Fibroblast of peridontal ligament (primary cell): ENCODE data around the gene OGFOD2.
"Not testable (repeated sequence)": the region's sequence is repeated elsewhere in the genome, so short reads cannot be mapped to it uniquely, and the experiment has no call there.

Experiments used
- DNase-seq: peaks from one replicate; pipeline ENCODE4 v3.0.0-alpha.2; 2010; ENCODE audit errors: extremely low read depth

OGFOD2 gene

DNA sequence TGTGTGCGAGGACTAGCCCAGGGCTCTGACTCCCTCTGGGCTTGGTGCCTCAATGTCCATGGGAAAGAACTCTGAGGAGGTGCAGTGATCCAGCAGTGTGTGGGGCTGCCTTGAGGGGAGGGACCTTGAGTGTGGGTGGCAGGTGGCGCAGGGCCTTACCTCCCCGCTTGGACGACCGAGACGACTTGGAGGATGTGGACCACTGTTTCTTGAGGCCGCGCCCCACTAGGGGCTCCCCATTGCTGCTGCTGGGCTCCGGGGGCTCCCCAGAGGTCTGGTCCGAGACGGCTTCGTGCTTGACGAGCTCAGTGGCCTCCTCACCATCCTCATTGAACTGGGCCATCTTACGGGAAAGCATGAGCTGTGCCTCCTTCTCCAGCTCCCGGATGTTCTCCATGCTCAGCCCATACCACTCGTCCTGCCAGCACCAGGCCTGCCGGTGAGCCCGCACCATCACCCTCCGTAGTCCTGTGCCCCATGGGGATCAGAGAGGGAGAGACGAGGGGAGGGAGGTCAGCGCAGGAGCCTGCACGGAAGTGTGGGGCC, 30.1 kb downstream of the OGFOD2 start:
- no peak for DNase-seq

GRCh38 chr12:123006977-123007376, 31.9 kb downstream of the OGFOD2 start:
- no peak for DNase-seq

- no peak for DNase-seq
These were observed 35.1 kb downstream of the OGFOD2 start for GRCh38 chr12:123010110-123010509.

- no peak for DNase-seq
These were observed 35.6 kb downstream of the OGFOD2 start for GRCh38 chr12:123010681-123011080.

GRCh38 chr12:123011701-123012100, 36.7 kb downstream of the OGFOD2 start:
- DNase-seq: no peak

GRCh38 chr12:123013185-123014095, 38.4 kb downstream of the OGFOD2 start:
- DNase-seq: no peak

DNA sequence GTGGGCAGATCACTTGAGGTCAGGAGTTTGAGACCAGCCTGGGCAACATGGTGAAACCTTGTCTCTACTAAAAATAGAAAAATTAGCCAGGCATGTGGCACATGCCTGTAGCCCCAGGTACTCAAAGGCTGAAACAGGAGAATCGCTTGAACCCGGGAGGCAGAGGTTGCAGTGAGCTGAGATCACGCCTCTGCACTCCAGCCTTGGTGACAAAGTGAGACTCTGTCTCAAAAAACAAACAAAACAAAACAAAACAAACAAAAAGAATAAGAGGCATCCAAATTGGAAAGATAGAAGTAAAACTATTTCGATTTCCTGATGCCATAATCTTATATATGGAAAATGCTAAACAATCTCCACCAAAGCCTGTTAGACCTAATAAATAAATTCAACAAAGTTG, 39.4 kb downstream of the OGFOD2 start:
- not testable (repeated sequence) for DNase-seq

GRCh38 chr12:123017753-123018152, 42.7 kb downstream of the OGFOD2 start:
- no peak for DNase-seq

- no peak for DNase-seq
These were observed 44.7 kb downstream of the OGFOD2 start for GRCh38 chr12:123019841-123020138.

GRCh38 chr12:123021688-123022604, 46.9 kb downstream of the OGFOD2 start:
- DNase-seq: no peak

DNA sequence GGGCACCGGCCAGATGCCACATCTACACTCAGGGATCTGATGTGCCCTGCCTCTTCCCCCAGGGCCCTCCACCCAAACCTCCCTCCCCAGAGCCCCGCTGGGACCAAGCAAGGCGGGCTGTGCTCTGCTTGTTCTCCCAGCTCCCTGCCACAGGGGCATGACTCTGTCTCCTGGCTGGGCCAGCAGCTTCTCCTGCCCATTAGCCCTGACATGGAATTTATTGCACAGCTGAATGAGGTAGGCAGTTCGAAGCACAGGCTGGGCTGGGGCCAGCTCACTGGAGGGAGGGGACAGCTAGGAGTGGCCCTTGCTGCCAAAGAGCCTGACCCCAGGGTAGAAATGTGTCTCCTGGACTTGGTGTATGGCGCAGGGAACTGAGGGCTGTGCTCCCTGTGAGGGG, 47.8 kb downstream of the OGFOD2 start:
- no peak for DNase-seq

DNA sequence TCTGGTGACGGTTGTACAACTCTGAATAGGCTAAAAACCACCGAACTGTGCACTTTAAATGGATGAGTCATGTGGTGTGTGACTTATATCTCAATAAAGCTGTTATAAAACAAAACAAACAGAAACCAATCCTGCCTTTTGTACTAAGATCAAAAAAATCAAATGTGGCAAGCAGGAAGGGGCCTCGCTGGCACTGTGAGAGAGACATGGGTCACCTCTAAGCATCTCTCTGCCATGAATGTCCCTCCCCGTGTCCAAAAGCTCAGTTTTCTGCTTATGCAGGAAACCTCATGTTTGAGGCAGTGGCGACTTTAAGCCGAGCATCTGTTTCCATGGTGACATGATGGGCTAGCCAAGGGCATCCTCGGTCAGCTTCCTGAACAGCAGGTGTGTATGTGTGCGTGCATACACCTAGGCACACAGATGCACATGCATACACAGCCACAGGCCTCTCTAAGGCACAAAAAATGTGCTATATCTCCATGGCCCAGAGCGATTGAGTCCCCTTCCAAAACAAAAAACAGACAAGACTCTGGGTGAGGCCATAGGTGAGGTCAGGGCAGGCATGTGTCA, 49.9 kb downstream of the OGFOD2 start:
- peak; percentile 61 for DNase-seq

- no peak for DNase-seq
These were observed 51.2 kb downstream of the OGFOD2 start for GRCh38 chr12:123026094-123026853.

DNA sequence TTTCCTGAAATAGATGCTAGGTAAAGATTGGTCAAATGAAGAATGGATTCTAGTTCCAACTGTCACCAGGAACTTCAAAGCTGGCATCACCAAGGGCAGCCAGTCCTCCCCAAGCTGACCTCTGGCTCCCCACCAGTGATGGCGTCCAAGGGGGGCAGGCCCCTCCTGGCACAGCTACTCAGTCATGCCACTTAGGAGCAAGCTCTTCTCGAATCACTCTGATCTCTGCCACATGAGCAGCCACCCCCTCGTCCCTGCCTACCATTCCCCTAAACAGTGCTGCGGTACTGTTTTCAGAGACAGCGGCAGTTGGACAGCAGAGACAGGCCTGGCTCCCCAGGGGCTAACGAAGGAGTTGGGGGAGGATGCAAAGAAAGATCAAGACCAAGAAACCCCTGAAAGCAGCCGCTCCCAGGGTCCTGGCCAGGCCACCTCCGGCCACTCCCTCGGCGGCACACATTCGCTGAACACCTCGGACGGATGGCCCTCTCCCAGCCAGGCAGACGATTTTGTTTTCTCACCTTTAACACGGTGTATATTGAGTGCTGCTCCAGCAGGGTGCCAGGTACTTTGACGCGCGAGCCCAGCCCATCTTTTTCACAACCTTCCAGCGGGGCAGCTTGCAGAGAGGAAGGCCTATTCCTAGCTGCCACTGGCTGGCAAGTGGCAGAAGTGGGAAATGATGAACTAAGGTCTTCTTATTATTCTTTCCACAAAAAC, 52.8 kb downstream of the OGFOD2 start:
- no peak for DNase-seq

- no peak for DNase-seq
These were observed 53.4 kb downstream of the OGFOD2 start for GRCh38 chr12:123028475-123028874.

DNA sequence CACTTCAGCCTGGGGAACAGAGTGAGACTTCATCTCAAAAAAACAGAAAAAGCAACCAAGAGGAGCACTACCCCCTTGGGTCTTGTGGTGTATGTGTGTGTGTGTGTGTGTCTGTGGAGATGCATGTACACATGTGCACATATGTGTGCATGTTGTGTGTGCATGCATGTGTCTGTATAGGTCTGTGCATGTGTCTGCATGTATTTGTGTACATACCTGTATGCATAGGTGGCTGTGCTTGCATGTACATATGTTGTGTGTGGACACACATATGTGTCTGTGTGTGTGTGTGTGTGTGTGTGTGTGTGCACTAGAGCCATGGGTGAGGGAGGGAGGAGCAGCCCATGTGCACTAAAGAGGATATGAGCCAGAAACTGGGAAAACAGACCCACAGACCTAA, 54.5 kb downstream of the OGFOD2 start:
- DNase-seq: no peak
